SKM-1 treated with dmso at 0.1 percent for 144 hours (cell line): ENCODE data around the gene ENPP6.
A peak's percentile ranks its signal among the peaks of the same experiment; 100 is the strongest.

Experiments
- DNase-seq: peaks from one replicate; lab custom pipeline; 2025; ENCODE audit not compliant: unreplicated experiment; lab: John Stamatoyannopoulos, UW

ENPP6 gene

GRCh38 chr4:184217634-184218033 is at the start of gene ENPP6:
Gene ENPP6, minus strand, starts transcription at chr4:184217873. Its CDS starts 54 bp downstream, at chr4:184217819.
- DNase-seq, result no peak

DNA sequence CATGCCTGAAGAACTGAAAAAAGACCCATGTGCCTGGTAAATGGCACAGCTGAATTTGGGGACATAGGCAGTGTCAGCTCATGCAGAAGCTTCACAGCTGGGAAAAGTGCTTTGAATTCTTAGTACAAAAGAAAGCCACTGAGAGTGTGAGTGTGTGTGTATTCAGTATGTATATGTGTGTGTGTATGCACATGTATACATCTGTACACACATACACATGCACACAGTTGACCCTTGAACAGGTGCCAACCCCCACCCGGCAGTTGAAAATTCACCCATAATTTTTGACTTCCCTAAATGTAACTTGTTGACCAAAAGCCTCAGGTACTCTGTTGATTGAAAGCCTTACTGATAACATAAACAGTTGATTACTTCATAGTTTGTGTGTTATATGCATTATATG is 49.5 kb upstream of the ENPP6 start:
- no peak for DNase-seq

DNA sequence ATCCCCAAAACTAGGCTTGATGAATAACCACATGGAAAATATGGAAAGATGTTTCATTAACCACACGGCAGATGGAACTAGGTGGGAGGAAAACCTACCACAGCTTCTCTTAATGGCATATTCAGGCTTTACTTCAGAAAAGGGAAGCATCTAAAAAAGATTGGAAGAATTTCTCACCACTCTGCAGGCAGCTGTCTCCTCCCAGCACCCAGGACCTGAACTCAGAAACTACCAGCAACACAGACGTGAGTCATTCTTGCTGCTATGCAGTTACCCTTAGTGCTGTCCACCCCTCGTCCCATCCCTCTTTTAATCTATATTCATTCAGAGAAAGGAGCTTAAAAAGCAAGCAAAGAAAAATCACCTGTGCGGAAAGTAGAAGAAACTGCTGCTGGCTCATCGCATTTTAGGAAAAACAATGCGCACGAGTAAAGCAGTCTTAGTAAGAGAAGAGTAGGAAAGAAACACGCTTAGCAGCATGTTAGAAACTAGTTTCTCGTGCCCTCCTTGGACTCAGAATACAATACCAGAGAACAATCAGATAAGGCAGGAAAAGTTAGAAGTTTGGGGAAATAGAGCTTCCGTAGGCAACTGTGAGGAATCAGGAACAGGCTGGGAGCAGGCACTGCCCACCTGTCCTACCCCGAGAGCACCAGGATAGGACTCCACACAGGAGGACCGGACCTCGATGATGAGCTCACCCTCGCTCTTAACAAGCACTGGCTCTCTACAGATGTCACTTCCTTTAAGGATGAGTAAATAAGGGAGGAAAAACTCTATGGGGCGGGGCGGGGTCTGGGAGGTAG is 48.1 kb upstream of the ENPP6 start:
- peak; percentile 48 for DNase-seq

- peak; percentile 90 for DNase-seq
These were observed 46.4 kb upstream of the ENPP6 start for GRCh38 chr4:184263910-184264732.

GRCh38 chr4:184263461-184263860 is 45.8 kb upstream of the ENPP6 start:
- no peak for DNase-seq

DNA sequence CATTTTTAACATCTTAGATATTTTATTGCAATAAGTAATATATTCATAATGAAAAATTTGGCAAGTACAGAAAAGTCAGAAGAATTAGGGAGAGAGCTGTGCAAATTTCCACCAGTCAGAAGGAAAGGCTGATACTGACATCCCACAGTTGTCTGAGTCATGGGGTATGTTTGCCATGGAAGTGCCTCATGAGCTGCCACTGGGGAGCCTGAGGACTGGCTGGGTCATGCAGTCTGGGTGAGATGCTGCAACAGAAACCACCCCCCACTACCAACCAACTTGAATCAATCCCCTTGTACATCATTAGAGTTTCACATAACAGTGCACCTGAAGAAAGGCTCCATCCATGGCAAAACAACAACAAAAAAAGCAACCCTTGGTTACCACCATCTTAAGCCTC is 45.2 kb upstream of the ENPP6 start:
- no peak for DNase-seq

GRCh38 chr4:184261246-184261645 is 43.6 kb upstream of the ENPP6 start:
- peak; percentile 60 for DNase-seq

GRCh38 chr4:184259866-184260265 is 42.2 kb upstream of the ENPP6 start:
- DNase-seq, result no peak

DNA sequence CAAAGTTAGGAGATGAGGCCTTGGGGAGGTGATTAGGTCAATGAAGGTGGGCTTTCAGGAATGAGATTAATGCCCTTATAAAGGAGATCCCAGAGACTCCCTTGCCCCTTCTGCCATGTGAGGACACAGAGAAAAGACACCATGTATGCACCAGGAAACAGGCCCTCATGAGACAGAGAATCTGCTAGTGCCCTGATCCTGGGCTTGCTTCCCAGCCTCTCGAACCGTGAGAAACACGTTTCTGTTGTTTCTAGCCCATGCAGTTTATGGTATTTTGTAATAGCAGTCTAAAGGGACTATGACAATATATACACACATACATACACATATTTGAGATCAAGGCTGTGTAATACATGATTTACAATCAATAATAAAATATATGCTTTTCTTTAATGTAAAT is 41.4 kb upstream of the ENPP6 start:
- no peak for DNase-seq

DNA sequence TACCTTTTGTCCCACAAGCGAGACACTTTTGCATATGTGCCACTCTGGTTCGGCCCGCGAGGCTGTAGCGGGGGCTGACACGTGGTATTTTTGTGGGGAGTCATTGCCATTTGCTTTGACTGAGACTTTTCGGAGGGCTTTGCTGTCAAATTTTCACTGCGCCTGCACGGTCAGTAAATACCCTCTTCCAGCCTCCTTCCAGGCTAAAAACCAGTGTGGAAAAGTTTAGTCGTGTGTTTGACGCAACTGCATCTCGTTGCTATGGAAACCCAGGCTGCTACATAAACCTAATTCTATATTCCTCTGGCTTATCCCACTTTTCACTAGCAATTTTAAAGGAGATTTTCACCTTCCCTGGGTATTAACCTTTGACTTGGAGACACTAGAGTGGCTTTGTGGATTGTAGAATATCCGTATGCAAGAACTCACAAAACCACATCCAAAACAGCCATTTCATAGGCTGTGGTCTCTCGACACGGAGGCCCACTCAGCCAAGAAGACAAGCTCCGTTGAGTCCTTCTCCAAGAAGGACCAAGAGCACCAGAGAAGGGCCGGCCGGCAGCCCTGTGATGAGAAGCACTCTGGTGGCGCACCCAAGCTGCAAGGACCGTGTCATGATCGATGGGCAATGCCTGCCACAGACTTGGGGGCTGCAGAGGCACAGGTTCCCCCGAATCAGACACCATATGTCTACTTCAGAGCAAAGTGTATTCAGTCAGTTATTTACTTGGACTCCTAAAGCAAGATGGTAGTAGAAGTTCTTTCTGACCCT is 38.4 kb upstream of the ENPP6 start:
- no peak for DNase-seq

- DNase-seq, result no peak
These were observed 37.7 kb upstream of the ENPP6 start for GRCh38 chr4:184255361-184255760.

GRCh38 chr4:184253072-184253420 is 35.4 kb upstream of the ENPP6 start:
- DNase-seq, result no peak

GRCh38 chr4:184252136-184253071 is 34.7 kb upstream of the ENPP6 start:
- no peak for DNase-seq

DNA sequence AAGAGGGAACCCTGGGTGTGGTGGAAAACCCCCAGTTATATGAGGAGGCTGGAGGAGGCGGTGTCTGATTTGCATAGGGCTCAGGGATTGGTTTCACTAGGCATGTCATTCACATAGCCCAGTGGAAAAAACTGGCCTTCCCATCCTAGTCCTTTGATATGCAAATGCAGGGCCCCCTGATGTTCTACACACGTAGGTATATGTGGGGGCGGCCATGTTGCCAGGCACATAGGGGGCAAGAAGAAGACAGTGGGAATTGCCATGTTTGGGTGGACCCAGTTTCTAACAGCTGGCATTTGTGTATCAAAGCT is 34.0 kb upstream of the ENPP6 start:
- DNase-seq, result no peak

DNA sequence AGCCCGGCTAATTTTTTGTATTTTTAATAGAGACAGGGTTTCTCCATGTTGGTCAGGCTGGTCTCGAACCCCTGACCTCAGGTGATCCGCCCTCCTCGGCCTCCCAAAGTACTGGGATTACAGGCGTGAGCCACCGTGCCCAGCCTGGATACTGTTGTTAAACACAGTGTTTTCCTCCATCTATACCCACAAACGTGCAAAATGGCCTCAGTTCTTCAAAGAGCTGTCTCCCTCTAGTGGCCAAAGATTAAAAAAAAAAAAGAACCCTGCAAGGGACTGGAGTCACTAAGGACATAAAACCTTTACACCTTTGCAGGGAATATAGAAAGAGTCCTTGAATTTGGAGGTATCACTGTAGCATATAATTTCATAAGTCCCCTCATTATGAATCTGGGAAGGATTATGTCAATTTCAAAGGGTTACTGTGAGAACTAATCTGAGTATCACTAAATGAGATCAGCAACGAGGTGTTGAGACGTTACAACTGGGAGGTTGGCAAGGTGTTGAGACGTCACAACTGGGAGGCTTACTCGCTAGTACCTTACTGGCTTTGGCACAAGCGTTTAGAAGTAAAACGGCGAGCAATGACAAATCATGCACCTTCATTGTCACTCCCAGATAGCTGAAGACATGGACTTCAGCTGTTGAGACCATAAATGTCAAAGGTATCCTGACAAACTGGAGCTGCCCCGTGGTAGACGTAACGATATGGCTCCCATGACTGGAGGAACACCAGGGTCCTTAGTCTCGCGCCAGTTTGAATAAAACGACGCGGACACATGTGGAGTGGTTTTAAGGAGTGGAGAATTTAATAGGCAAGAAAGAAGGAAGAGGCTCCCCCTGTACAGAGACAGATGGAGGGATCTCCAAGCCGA is 33.4 kb upstream of the ENPP6 start:
- DNase-seq, result peak; percentile 74

GRCh38 chr4:184248216-184248615 is 30.5 kb upstream of the ENPP6 start:
- no peak for DNase-seq

DNA sequence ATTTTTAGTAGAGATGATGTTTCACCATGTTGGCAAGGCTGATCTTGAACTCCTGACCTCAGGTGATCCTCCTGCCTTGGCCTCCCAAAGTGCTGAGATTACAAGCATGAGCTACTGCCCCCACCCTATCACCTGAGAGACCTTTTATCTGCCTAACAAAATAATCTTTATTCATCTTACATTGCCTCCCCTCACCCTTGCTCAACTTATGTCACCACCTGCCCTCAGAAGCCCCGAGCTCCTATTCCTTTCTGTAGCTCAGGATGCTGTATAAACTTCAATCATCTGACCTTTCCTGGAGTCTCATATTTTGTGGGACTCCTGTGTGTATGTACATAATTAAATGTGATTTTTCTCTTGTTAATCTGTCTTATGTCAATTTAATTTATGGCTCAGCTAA is 29.7 kb upstream of the ENPP6 start:
- DNase-seq, result no peak

DNA sequence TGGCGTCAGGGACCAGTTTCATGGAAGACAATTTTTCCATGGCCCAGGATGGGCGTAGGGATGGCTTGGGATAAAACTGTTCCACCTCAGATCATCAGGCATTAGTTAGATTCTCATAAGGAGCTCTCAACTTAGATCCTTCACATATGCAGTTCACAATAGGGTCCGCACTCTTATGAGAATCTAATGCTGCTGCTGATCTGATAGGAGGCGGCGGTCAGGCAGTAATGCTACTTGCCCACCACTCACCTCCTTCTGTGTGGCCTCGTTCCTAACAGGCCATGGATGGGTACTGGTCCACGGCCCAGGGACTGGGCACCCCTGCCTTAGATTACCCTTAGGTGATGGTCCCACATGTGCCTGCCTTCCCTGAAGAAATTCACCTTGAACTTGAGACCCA is 28.8 kb upstream of the ENPP6 start:
- no peak for DNase-seq

DNA sequence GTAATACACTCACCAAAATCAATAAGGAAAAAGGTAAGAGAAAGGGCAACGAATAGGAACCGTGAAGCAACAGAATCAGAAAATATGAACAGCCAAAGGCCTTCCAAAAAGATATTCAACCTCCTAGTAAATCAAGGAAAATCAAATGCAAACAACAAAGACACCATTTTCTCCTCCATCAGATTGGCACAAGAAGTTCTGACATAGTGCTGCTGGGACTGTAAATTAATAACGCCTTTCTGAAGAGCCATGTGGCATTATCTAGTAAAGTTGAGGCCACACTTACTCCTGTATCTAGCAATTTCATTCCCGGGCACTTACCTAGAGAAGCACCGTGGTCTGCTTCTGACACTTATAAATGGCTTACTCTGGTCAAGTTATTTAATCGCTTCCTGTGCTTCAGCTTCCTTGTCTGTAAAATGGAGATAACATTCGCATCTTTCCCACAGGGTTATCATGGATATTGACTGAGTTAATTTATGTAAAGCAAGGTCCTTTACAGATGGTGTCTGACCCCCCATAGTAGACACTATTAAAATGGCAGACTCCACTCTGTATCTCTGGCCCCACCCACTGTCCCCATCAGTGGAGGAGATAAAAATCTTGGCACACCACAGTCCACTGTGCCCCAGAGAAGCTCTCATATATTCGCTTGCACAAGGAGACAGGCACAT is 20.5 kb upstream of the ENPP6 start:
- no peak for DNase-seq
